MM.1S (cell line): ENCODE results near the gene POC1A.

Source experiments
- CTCF ChIP-seq: fragments of 300-600 bp; sonication (generic); IDR thresholded peaks from 2 replicates; pipeline ENCODE4 v1.5.1; 2016; ENCODE audit warnings: antibody characterized with exemption, low read length, mixed read lengths
- EZH2 ChIP-seq: fragments of 300-600 bp; sonication (generic); optimal IDR thresholded peaks from 2 replicates; pipeline ENCODE3; 2017; ENCODE audit warnings: low read depth, mild to moderate bottlenecking, antibody characterized with exemption, low read length, mixed read lengths
- EZH2phosphoT487 ChIP-seq: fragments of 300-600 bp; sonication (generic); IDR thresholded peaks from 2 replicates; pipeline ENCODE4 v1.6.1; 2018; ENCODE audit warnings: antibody characterized with exemption, low read length

- TF ChIP-seq CTCF (no peak), EZH2 (no peak), EZH2phosphoT487 (no peak)
These were observed 29.7 kb upstream of the POC1A start for GRCh38 chr3:52183786-52184445.
